ENCODE data around the gene MOB3C.

Gene MOB3C

GRCh38 chr1:46605232-46605631, 11.4 kb downstream of the MOB3C start:
- Mint-ChIP-seq H3K27ac (no peak overlapping the region), H3K4me3 (peak overlapping the region; percentile 91), H3K4me1 (peaks cover 42% of the 10 kb centered on the region), H3K36me3 (ENCODE audit: low read depth) (no peaks in the 10 kb centered on the region), H3K9me3 (no peaks in the 10 kb centered on the region), H3K27me3 (ENCODE audit: low read depth, poor library complexity) (peaks cover 20% of the 10 kb centered on the region)
- no peak for TF ChIP-seq CTCF (IDR thresholded peaks at IDR 0.05)
- no peak for DNase-seq

GRCh38 chr1:46603858-46604549, 12.6 kb downstream of the MOB3C start, which contains the start of gene MKNK1:
TSS of gene MKNK1 (minus strand) at chr1:46604268. CDS start at chr1:46583327, 20,941 bp downstream.
- peaks cover 44% of the 10 kb centered on the region for H3K4me1 Mint-ChIP-seq
- peaks cover 18% of the 10 kb centered on the region for H3K27me3 Mint-ChIP-seq (ENCODE audit: low read depth, poor library complexity)
- peak within 1 kb of the TSS; percentile 47 for H3K27ac Mint-ChIP-seq
- H3K36me3 Mint-ChIP-seq (ENCODE audit: low read depth) = no peaks in the 10 kb centered on the region
- H3K9me3 Mint-ChIP-seq = no peaks in the 10 kb centered on the region
- DNase-seq = peak; percentile 99
- H3K4me3 Mint-ChIP-seq = peak within 1 kb of the TSS; percentile 91
- peak; percentile 34 for TF ChIP-seq CTCF (IDR thresholded peaks at IDR 0.05)

GRCh38 chr1:46603481-46603857, 13.1 kb downstream of the MOB3C start:
- no peak for DNase-seq
- no peaks in the 10 kb centered on the region for H3K36me3 Mint-ChIP-seq (ENCODE audit: low read depth)
- peak overlapping the region; percentile 91 for H3K4me3 Mint-ChIP-seq
- no peak overlapping the region for H3K27ac Mint-ChIP-seq
- peaks cover 18% of the 10 kb centered on the region for H3K27me3 Mint-ChIP-seq (ENCODE audit: low read depth, poor library complexity)
- no peak for TF ChIP-seq CTCF (IDR thresholded peaks at IDR 0.05)
- peaks cover 44% of the 10 kb centered on the region for H3K4me1 Mint-ChIP-seq
- H3K9me3 Mint-ChIP-seq = no peaks in the 10 kb centered on the region

- Mint-ChIP-seq H3K4me3 (peak overlapping the region; percentile 66), H3K9me3 (no peaks in the 10 kb centered on the region), H3K27me3 (ENCODE audit: low read depth, poor library complexity) (peaks cover 10% of the 10 kb centered on the region), H3K27ac (no peak overlapping the region), H3K36me3 (ENCODE audit: low read depth) (no peaks in the 10 kb centered on the region), H3K4me1 (peaks cover 41% of the 10 kb centered on the region)
- no peak for DNase-seq
- TF ChIP-seq CTCF (IDR thresholded peaks at IDR 0.05) = no peak
Measured at GRCh38 chr1:46601257-46602007, 15.2 kb downstream of the MOB3C start.

- no peak for DNase-seq
- no peak overlapping the region for H3K4me3 Mint-ChIP-seq
- TF ChIP-seq CTCF (IDR thresholded peaks at IDR 0.05) = no peak
- H3K9me3 Mint-ChIP-seq = no peaks in the 10 kb centered on the region
- no peak overlapping the region for H3K27ac Mint-ChIP-seq
- peaks cover 7% of the 10 kb centered on the region for H3K27me3 Mint-ChIP-seq (ENCODE audit: low read depth, poor library complexity)
- no peaks in the 10 kb centered on the region for H3K36me3 Mint-ChIP-seq (ENCODE audit: low read depth)
- H3K4me1 Mint-ChIP-seq = peaks cover 32% of the 10 kb centered on the region
Measured at GRCh38 chr1:46599059-46599970, 17.3 kb downstream of the MOB3C start.
